GM23248 (cell line): ENCODE data around the gene FSTL4.

Source experiments
- EZH2 ChIP-seq: fragments of 200-600 bp; sonication (generic); IDR thresholded peaks from 2 replicates; pipeline ENCODE4 v1.6.1; 2018; ENCODE audit warnings: antibody characterized with exemption, mild to moderate bottlenecking; ENCODE audit not compliant: insufficient read depth, poor library complexity, severe bottlenecking
- EZH2phosphoT487 ChIP-seq: fragments of 200-600 bp; sonication (generic); IDR thresholded peaks from 2 replicates; pipeline ENCODE4 v1.6.1; 2018; ENCODE audit warnings: antibody characterized with exemption, moderate library complexity, mild to moderate bottlenecking, low read depth; ENCODE audit not compliant: insufficient read depth

DNA sequence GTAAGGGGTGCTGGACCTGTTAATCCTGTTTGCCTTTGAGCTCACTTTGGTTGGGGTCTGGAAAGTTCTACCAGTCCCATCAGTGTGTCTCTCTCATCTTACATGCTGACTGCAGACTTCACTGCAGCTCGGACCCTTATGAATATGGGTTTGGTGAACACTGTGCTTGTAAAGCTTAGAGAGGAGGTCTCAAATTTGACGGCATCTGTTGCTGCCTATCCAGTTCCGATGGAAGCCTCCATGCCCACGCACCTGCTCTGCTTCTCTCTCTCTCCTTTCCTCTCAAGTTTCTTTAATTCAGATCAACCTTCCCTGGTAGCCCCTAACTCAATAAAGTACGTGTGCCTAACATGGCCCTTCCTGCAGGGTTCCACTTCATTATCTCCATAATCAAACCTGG lies 342.6 kb downstream of the FSTL4 start:
- TF ChIP-seq EZH2 (no peak), EZH2phosphoT487 (no peak)
